Smooth muscle cell (in vitro differentiated cells): Measurements from ENCODE around the gene TMEM255B. TPM values are rescaled to one million over a fixed set of nuclear protein-coding genes. Genes with fewer than 3 reads are reported as not detected.

ENCODE experiments used
- DNase-seq: peaks from one replicate; lab custom pipeline; 2025; ENCODE audit not compliant: unreplicated experiment; lab: John Stamatoyannopoulos, UW
- H2AFZ ChIP-seq: fragments of 200-600 bp; sonication (generic); 2 replicates; pipeline ENCODE4 v1.6.0; 2016; ENCODE audit warnings: antibody characterized with exemption, low read depth, mild to moderate bottlenecking
- H3F3A ChIP-seq: fragments of 200-600 bp; sonication (generic); 2 replicates; pipeline ENCODE4 v1.6.0; 2017; ENCODE audit warnings: antibody characterized with exemption, low read depth
- H3K27ac ChIP-seq: fragments of 200-600 bp; sonication (generic); 2 replicates; pipeline ENCODE4 v1.5.1; 2016; ENCODE audit warnings: low read depth, mild to moderate bottlenecking
- H3K27me3 ChIP-seq: fragments of 200-600 bp; sonication (generic); 2 replicates; pipeline ENCODE4 v1.6.1; 2016; ENCODE audit warnings: low read depth, mild to moderate bottlenecking
- H3K36me3 ChIP-seq: fragments of 200-600 bp; sonication (generic); 2 replicates; pipeline ENCODE4 v1.5.1; 2016; ENCODE audit warnings: low read depth
- H3K4me1 ChIP-seq: fragments of 200-600 bp; sonication (generic); 2 replicates; pipeline ENCODE4 v1.5.1; 2016; ENCODE audit warnings: low read depth
- H3K4me2 ChIP-seq: fragments of 200-600 bp; sonication (generic); 2 replicates; pipeline ENCODE4 v1.6.0; 2016; ENCODE audit warnings: mild to moderate bottlenecking
- H3K4me3 ChIP-seq: fragments of 200-600 bp; sonication (generic); 2 replicates; pipeline ENCODE4 v1.5.1; 2016; ENCODE audit warnings: mild to moderate bottlenecking
- H3K79me2 ChIP-seq: fragments of 200-600 bp; sonication (generic); 2 replicates; pipeline ENCODE4 v1.6.0; 2016; ENCODE audit warnings: low read depth, mild to moderate bottlenecking
- H3K9ac ChIP-seq: fragments of 200-600 bp; sonication (generic); 2 replicates; pipeline ENCODE4 v1.6.0; 2016; ENCODE audit warnings: low read depth
- H3K9me3 ChIP-seq: fragments of 200-600 bp; sonication (generic); replicated peaks from 2 replicates; pipeline ENCODE4 v1.5.1; 2016; ENCODE audit warnings: low read depth
- H4K20me1 ChIP-seq: fragments of 200-600 bp; sonication (generic); 2 replicates; pipeline ENCODE4 v1.6.0; 2016; ENCODE audit warnings: low read depth
- WGBS: methylation state at CpG from one replicate; pipeline ENCODE4 v1.1.7; 2016; ENCODE audit warnings: low lambda C conversion rate; 5-methylcytosine and 5-hydroxymethylcytosine counted together
- polyA plus RNA-seq: library from polyadenylated mRNA; unstranded; fragments of >200 nt; fragmentation: Nextera tagmentation; extraction: Ambion mirVana; gene quantifications from 2 replicates; pipeline ENCODE4 v1.2.1, GENCODE V29; 2016
- total RNA-seq: library from RNA; depleted of rRNA; stranded (reverse); fragments of >200 nt; gene quantifications from 2 replicates; pipeline ENCODE4 v1.2.3, GENCODE V29; 2014
- TF ChIP-seq, protein P1 (sequence below): fragments of 200-600 bp; sonication (generic); IDR thresholded peaks from 2 replicates; pipeline ENCODE4 v1.5.1; 2017; ENCODE audit warnings: borderline replicate concordance, mild to moderate bottlenecking, antibody characterized with exemption; ENCODE audit not compliant: insufficient read depth, poor library complexity, severe bottlenecking

TMEM255B gene
- total and polyA plus RNA-seq, 2 experiments from 2014 or later = 0.22 to 2.1 TPM

DNA sequence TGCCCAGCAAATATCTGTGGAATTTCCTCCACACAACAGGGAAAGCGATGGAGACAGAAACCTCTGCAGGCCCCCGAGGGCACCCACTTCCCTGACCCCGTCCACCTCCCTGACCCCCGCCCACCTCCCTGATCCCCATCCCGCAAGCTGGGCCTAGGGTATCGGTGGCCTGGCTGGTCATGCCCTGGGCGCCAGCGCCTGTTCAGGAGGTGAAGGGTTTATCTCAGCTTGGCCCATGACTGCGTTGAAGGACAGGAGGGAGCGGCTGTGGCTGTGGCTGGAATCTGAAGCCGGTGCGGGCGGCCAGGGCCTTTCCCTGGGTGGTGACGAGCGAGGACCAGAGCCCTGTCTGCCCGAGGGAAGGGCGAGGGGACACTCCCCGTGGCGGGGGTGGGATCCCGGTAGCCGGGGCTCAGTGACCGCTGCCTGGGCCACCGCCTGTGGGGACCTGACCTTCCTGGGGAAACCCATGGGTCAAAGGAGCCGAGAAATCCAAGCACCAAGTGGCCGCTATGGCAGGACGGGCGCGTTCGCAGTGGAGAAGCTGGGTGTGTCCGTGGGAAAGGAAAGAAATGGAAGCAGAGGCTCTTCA is 84.1 kb downstream of the TMEM255B start:
- TF ChIP-seq, protein P1, sequence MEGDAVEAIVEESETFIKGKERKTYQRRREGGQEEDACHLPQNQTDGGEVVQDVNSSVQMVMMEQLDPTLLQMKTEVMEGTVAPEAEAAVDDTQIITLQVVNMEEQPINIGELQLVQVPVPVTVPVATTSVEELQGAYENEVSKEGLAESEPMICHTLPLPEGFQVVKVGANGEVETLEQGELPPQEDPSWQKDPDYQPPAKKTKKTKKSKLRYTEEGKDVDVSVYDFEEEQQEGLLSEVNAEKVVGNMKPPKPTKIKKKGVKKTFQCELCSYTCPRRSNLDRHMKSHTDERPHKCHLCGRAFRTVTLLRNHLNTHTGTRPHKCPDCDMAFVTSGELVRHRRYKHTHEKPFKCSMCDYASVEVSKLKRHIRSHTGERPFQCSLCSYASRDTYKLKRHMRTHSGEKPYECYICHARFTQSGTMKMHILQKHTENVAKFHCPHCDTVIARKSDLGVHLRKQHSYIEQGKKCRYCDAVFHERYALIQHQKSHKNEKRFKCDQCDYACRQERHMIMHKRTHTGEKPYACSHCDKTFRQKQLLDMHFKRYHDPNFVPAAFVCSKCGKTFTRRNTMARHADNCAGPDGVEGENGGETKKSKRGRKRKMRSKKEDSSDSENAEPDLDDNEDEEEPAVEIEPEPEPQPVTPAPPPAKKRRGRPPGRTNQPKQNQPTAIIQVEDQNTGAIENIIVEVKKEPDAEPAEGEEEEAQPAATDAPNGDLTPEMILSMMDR = no peak
- no peak for DNase-seq

DNA sequence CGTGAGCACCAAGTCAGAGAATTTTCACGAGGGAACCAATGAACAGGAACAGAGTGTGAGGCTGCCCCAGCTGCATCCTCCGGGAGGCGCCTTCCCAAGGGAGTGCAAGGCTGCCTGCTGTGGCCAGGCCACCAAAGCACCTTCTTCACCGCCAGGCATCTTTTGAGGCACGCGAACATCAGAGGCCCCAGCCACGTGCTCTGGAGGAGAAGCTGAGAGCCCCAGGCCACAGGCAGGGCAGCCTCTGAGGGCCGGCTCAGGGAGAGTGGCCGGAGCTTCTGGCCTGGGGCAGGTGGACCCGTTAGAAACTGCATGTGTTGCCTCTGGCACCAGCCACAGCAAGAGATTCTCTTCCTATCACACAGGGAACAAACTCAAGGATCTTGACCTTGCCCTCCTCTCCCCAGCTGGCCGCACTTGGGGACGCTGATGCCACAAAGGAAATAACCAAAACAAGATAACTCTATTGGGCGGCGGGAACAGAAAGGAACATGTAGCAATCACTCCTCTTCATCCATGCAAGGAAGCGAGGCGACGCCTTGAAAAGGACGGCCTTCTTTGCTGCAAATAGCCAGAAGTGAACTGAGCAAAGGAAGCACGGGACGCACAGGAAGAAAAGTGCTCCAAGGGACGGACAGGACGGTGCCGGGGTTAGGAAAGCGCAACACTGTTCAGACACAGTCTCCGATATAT is 85.0 kb downstream of the TMEM255B start:
- Histone ChIP-seq H3F3A (no peaks in the 10 kb centered on the region), H3K4me2 (no peak overlapping the region), H2AFZ (no peak overlapping the region), H3K79me2 (no peaks in the 10 kb centered on the region), H4K20me1 (no peaks in the 10 kb centered on the region), H3K9me3 (no peaks in the 10 kb centered on the region), H3K4me3 (no peak overlapping the region), H3K27me3 (no peaks in the 10 kb centered on the region), H3K36me3 (no peaks in the 10 kb centered on the region), H3K4me1 (no peaks in the 10 kb centered on the region), H3K9ac (no peak overlapping the region), H3K27ac (no peak overlapping the region)
- DNase-seq = no peak
- TF ChIP-seq, protein P1 = no peak
- WGBS = 93% methylated on average over 26 of the region's 26 CpGs

More for the DNA sequence above, 84.1 kb downstream of the TMEM255B start:
- no peaks in the 10 kb centered on the region for H3F3A ChIP-seq
- no peaks in the 10 kb centered on the region for H3K79me2 ChIP-seq
- no peak overlapping the region for H3K27ac ChIP-seq
- no peaks in the 10 kb centered on the region for H3K36me3 ChIP-seq
- H3K4me3 ChIP-seq = no peak overlapping the region
- no peaks in the 10 kb centered on the region for H4K20me1 ChIP-seq
- WGBS = 97% methylated on average over 28 of the region's 30 CpGs
- H3K9ac ChIP-seq = no peak overlapping the region
- no peaks in the 10 kb centered on the region for H3K9me3 ChIP-seq
- no peak overlapping the region for H3K4me2 ChIP-seq
- no peaks in the 10 kb centered on the region for H3K27me3 ChIP-seq
- H2AFZ ChIP-seq = no peak overlapping the region
- peaks cover 1% of the 10 kb centered on the region for H3K4me1 ChIP-seq

DNA sequence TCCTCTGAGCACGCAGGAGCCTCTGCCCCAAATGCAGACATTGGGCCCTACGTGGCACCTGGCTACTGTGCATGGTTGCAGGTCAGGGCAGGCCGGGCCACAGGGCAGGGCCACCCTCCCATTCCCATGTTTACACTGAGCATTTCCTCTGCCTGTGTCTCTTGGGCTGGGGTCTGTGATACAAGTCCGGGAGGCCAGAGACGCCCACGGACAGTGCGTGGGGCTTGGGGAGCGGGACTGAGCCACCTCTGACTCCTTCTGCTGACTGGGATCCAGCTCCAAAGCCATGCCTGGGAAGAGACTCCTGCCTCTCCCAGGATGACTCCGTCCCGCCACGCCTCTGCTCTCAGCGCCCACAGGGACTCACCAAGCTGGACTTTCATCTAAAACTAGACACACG is 86.0 kb downstream of the TMEM255B start:
- Histone ChIP-seq H3K27ac (no peak overlapping the region), H3K9ac (no peak overlapping the region), H3K4me3 (no peak overlapping the region), H4K20me1 (no peaks in the 10 kb centered on the region), H3K4me2 (no peak overlapping the region), H2AFZ (no peak overlapping the region), H3K9me3 (no peaks in the 10 kb centered on the region), H3K27me3 (no peaks in the 10 kb centered on the region), H3K36me3 (no peaks in the 10 kb centered on the region), H3K79me2 (no peaks in the 10 kb centered on the region), H3K4me1 (no peaks in the 10 kb centered on the region), H3F3A (no peaks in the 10 kb centered on the region)
- 81% methylated on average over 12 of the region's 13 CpGs for WGBS
- TF ChIP-seq, protein P1 = no peak
- no peak for DNase-seq
